Fibroblast of lung (primary cell): ENCODE measurements around the gene KCNH2. TPM values are rescaled to one million over a fixed set of nuclear protein-coding genes. Genes with fewer than 3 reads are reported as not detected.

Experiments used
- DNase-seq, 2 donors: peaks; one replicate each; pipeline versions ENCODE4 v3.0.0 to v3.0.0-alpha.2; 2010; ENCODE audit warnings: low read depth in 2 of 2
- H2AFZ ChIP-seq: 2 replicates; pipeline ENCODE4 v1.5.1; 2012; ENCODE audit warnings: low read length, control low read depth, inconsistent platforms
- H3K27ac ChIP-seq: 2 replicates; pipeline ENCODE4 v1.5.1; 2011; ENCODE audit warnings: low read length, control low read depth; ENCODE audit not compliant: insufficient read depth
- H3K27me3 ChIP-seq: 2 replicates; pipeline ENCODE4 v1.5.1; 2011; ENCODE audit warnings: mild to moderate bottlenecking, low read length; ENCODE audit not compliant: control insufficient read depth, insufficient read depth
- H3K36me3 ChIP-seq: 2 replicates; pipeline ENCODE4 v1.5.1; 2011; ENCODE audit warnings: low read length; ENCODE audit not compliant: control insufficient read depth, insufficient read depth
- H3K4me1 ChIP-seq: 2 replicates; pipeline ENCODE4 v1.5.1; 2011; ENCODE audit warnings: low read length; ENCODE audit not compliant: control insufficient read depth, insufficient read depth; ENCODE audit errors: extremely low read depth
- H3K4me2 ChIP-seq: 2 replicates; pipeline ENCODE4 v1.5.1; 2011; ENCODE audit warnings: low read length, control low read depth; ENCODE audit not compliant: insufficient read depth; ENCODE audit errors: extremely low read depth
- H3K4me3 ChIP-seq, 4 experiments: fragments of 200-600 bp in 1 of 4; sonication (generic) in 1 of 4; replicated peaks in 1 of 4; 2 replicates each; pipeline ENCODE4 v1.5.1; 2011 to 2016; ENCODE audit warnings: low read length in 4 of 4, low read depth in 3 of 4, mild to moderate bottlenecking in 3 of 4, control low read depth in 2 of 4, inconsistent platforms in 1 of 4, mixed read lengths in 1 of 4; ENCODE audit not compliant: insufficient read depth in 1 of 4; ENCODE audit errors: control extremely low read depth in 1 of 4
- H3K79me2 ChIP-seq: 2 replicates; pipeline ENCODE4 v1.5.1; 2012; ENCODE audit warnings: mild to moderate bottlenecking, low read length, inconsistent platforms; ENCODE audit not compliant: control insufficient read depth, insufficient read depth
- H3K9ac ChIP-seq: 2 replicates; pipeline ENCODE4 v1.5.1; 2011; ENCODE audit warnings: mild to moderate bottlenecking, low read length, control low read depth; ENCODE audit not compliant: insufficient read depth
- H3K9me3 ChIP-seq: 2 replicates; pipeline ENCODE4 v1.5.1; 2012; ENCODE audit warnings: low read depth, low read length; ENCODE audit not compliant: control insufficient read depth, insufficient read depth
- H4K20me1 ChIP-seq: 2 replicates; pipeline ENCODE4 v1.5.1; 2011; ENCODE audit warnings: low read length; ENCODE audit not compliant: control insufficient read depth, insufficient read depth; ENCODE audit errors: extremely low read depth
- CTCF ChIP-seq, 2 donors: IDR thresholded peaks in 1 of 2; conservative IDR thresholded peaks in 1 of 2; 1 replicate in 1 of 2; 2 replicates in 1 of 2; pipeline ENCODE4 v1.5.1; 2011 to 2012; ENCODE audit warnings: low read length in 2 of 2, control low read depth in 1 of 2, inconsistent platforms in 1 of 2, low read depth in 1 of 2, mild to moderate bottlenecking in 1 of 2
- EZH2 ChIP-seq: IDR thresholded peaks from 2 replicates; pipeline ENCODE4 v1.5.1; 2012; ENCODE audit warnings: low read length, control low read depth, mild to moderate bottlenecking; ENCODE audit errors: missing control alignments
- polyA plus RNA-seq, 2 donors: library from polyadenylated mRNA; depleted of rRNA in 1 of 2; stranded (reverse) in 1 of 2; unstranded in 1 of 2; fragments of >200 nt; gene quantifications; 2 replicates each; pipeline ENCODE4 v1.2.1, GENCODE V29; 2011 to 2012; ENCODE audit warnings: missing spikeins in 1 of 2
- total RNA-seq: library from RNA; depleted of rRNA; stranded (reverse); fragments of >200 nt; gene quantifications from 2 replicates; pipeline ENCODE4 v1.2.1, GENCODE V29; 2014

The KCNH2 gene
- total and polyA plus RNA-seq, 2 donors (not counting 1 experiment from before 2014, with no cell fraction given), result 0.15 to 6.1 TPM

GRCh38 chr7:150992833-150993302 is 14.7 kb upstream of the KCNH2 start:
- Histone ChIP-seq H3K36me3 (no peaks in the 10 kb centered on the region), H3K27me3 (no peaks in the 10 kb centered on the region), H3K9me3 (no peaks in the 10 kb centered on the region), H2AFZ (no peak overlapping the region), H3K4me3 (no peak overlapping the region), H3K9ac (no peak overlapping the region), H4K20me1 (no peaks in the 10 kb centered on the region), H3K4me1 (no peaks in the 10 kb centered on the region), H3K4me2 (no peak overlapping the region), H3K79me2 (no peaks in the 10 kb centered on the region), H3K27ac (no peak overlapping the region)
- TF ChIP-seq CTCF (conservative IDR thresholded peaks at IDR 0.05 in 1 of 2, IDR thresholded peaks at IDR 0.05 in 1 of 2; ENCODE audit: low read depth in 1 of 2, low read length in 2 of 2), result no peak
- TF ChIP-seq EZH2, result no peak
- DNase-seq, result peak in 1 of 2 donors; percentile 12

GRCh38 chr7:150992051-150992640 is 14.0 kb upstream of the KCNH2 start:
- H3K4me3 ChIP-seq, result no peak overlapping the region
- H3K36me3 ChIP-seq, result no peaks in the 10 kb centered on the region
- no peaks in the 10 kb centered on the region for H4K20me1 ChIP-seq
- no peak overlapping the region for H3K9ac ChIP-seq
- DNase-seq, result no peak
- H2AFZ ChIP-seq, result no peak overlapping the region
- H3K4me1 ChIP-seq, result no peaks in the 10 kb centered on the region
- no peak overlapping the region for H3K4me2 ChIP-seq
- no peak overlapping the region for H3K27ac ChIP-seq
- H3K79me2 ChIP-seq, result no peaks in the 10 kb centered on the region
- no peaks in the 10 kb centered on the region for H3K27me3 ChIP-seq
- TF ChIP-seq EZH2, result no peak
- TF ChIP-seq CTCF (conservative IDR thresholded peaks at IDR 0.05 in 1 of 2, IDR thresholded peaks at IDR 0.05 in 1 of 2; ENCODE audit: low read depth in 1 of 2, low read length in 2 of 2), result no peak
- no peaks in the 10 kb centered on the region for H3K9me3 ChIP-seq

- H3K4me3 ChIP-seq, result no peak within 1 kb of the TSS
- DNase-seq, result no peak
- H3K27ac ChIP-seq, result no peak within 1 kb of the TSS
- no peaks in the 10 kb centered on the region for H3K36me3 ChIP-seq
- TF ChIP-seq EZH2 (no peak), CTCF (conservative IDR thresholded peaks at IDR 0.05 in 1 of 2, IDR thresholded peaks at IDR 0.05 in 1 of 2; ENCODE audit: low read depth in 1 of 2, low read length in 2 of 2) (no peak)
- H2AFZ ChIP-seq, result no peak within 1 kb of the TSS
- no peak within 1 kb of the TSS for H3K4me2 ChIP-seq
- H3K4me1 ChIP-seq, result no peaks in the 10 kb centered on the region
- H3K9me3 ChIP-seq, result no peaks in the 10 kb centered on the region
- no peaks in the 10 kb centered on the region for H4K20me1 ChIP-seq
- H3K27me3 ChIP-seq, result no peaks in the 10 kb centered on the region
- H3K9ac ChIP-seq, result no peak within 1 kb of the TSS
- no peaks in the 10 kb centered on the region for H3K79me2 ChIP-seq
Observed at GRCh38 chr7:150990416-150991186, 12.5 kb upstream of the KCNH2 start, which contains the start of gene NOS3. Gene NOS3 (plus strand): TSS chr7:150991017. CDS start chr7:150993804, 2,787 bp downstream.
